Gastrocnemius medialis (tissue), 4 donors: ENCODE data around the gene EXOG.

Source experiments
- CTCF ChIP-seq, 5 experiments: fragments of 450-650 bp in 3 of 5; fragments of 200-600 bp in 2 of 5; sonication (generic) in 2 of 5; IDR thresholded peaks in 4 of 5; conservative IDR thresholded peaks in 1 of 5; 1 replicate in 4 of 5; 2 replicates in 1 of 5; pipeline ENCODE4 v1.5.1; 2016 to 2019; ENCODE audit warnings: antibody characterized with exemption in 5 of 5, mild to moderate bottlenecking in 3 of 5, moderate library complexity in 3 of 5
- POLR2A ChIP-seq, 2 donors: fragments of 450-650 bp; IDR thresholded peaks; one replicate each; pipeline ENCODE4 v1.6.1; 2017; ENCODE audit warnings: antibody characterized with exemption in 2 of 2, mild to moderate bottlenecking in 2 of 2, moderate library complexity in 2 of 2

- TF ChIP-seq POLR2A (IDR thresholded peaks at IDR 0.05) (no peak), CTCF (IDR thresholded peaks at IDR 0.05 in 4 of 5, conservative IDR thresholded peaks at IDR 0.05 in 1 of 5) (no peak)
Measured at GRCh38 chr3:38560996-38561717, 65.0 kb downstream of the EXOG start.
